GM19455 (cell line): Measurements from ENCODE around the gene SNX21.
"Not testable (repeated sequence)": the region's sequence is repeated elsewhere in the genome, so short reads cannot be mapped to it uniquely, and the experiment has no call there.

Experiments used
- ATAC-seq: cut with Tn5 transposase; IDR thresholded peaks from one replicate; pipeline ENCODE4 v1.9.1; 2021; ENCODE audit not compliant: unreplicated experiment

Gene SNX21

GRCh38 chr20:45822857-45823256, 10.7 kb upstream of the SNX21 start:
- ATAC-seq = no peak

DNA sequence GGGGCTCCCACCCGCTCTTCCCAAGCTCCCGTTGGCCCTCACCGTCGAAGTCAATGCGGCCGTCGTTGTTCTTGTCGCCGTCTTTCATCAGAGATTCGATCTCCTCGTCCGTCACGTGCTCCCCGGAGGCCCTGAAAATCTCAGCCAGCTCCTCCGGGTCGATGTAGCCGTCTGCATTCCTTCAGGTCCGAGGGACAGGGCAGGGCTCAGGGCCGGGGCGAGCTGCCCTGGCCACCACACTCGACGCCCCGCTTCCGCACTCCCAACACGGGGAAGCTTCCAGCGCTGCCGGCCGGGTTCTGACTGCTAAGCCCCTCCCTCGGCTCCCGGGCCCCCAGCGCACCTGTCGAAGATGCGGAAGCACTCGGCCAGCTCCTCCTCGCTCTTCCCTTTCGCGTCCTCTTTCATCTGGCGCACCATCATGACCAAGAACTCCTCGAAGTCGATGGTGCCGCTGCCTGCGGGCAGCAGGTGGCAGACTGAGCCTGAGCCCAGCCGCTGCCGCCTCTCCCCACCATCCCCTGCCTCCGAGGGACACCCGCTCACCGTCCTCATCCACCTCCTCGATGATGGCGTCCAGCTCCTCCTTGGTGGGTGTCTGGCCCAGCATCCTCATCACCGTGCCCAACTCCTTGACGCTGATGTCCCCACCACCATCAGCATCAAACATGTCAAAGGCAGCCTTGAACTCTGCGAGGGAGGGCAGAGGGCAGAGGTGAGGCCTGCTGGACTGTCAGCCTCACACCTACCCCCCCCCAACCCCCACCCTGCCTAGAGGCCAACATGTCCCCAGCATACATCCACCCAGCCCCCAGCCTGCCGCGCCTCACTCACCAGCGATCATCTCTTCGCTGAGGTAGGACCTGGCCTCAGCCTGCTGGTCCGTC, 9.4 kb upstream of the SNX21 start:
- no peak for ATAC-seq

DNA sequence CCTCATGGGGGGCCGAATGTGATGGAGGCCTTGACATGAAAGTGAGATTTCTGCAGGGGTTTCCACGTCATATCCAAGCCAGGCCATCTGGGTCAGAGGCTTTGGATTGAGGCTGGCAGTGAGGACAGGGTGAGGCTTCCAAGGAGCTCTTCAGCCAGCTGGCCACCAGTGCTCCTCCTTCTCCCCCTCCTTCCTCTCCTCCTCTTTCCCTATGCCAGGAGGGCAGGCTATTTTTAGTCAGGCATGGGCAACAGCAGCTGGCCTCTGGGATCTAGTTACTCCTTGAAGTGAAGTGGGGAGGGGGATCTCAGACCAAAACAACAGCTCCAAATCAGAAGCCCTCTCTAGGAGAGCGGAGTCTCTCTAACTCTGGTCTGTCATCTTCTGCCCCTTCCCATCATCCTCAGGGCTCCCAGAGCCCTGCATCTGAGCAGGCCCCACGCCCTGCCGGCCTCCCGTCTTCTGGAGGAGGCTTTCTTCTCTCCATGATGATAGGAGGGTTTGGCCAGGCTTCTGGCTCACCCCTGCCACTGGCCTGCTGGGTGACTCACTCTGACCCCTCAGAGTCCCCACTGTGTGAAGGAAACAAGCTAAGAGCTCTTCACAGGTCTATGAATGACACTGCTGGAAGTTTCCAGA, 7.1 kb upstream of the SNX21 start:
- no peak for ATAC-seq

DNA sequence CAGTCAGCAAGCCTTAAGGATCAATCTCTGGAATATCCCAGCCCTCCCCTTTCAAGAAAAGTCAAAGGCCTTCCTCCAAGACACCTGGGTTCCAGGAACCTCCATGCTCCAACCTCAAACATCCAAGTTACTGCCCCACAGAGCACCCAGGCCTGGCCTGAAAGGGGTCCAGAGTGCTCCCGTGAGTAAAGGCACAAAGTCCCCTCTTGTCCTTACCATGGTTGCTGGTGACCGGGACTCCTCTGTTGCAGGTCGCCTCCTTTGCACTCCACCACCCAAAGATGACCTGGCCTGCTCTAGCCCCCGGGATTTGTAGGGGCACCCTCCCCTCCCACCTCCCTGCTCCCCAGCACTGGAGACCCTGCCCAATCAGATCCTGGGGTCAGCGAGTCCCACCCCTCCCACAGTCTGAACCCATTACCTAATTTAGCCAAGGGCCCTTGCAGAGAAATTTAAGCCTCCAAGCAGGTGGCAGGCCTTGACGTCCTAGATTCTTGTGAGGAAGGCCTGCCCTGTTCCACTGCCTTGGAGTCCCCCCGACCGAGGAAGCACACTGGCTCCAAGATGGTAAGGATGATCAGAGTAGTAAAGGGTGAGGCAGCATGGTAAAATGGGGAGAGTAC, 6.5 kb upstream of the SNX21 start, which contains the start of gene TNNC2:
TSS of gene TNNC2 (minus strand) at position 283 of the 623 bp plus-strand sequence. CDS start at position 219, 64 bp downstream.
- ATAC-seq = no peak

DNA sequence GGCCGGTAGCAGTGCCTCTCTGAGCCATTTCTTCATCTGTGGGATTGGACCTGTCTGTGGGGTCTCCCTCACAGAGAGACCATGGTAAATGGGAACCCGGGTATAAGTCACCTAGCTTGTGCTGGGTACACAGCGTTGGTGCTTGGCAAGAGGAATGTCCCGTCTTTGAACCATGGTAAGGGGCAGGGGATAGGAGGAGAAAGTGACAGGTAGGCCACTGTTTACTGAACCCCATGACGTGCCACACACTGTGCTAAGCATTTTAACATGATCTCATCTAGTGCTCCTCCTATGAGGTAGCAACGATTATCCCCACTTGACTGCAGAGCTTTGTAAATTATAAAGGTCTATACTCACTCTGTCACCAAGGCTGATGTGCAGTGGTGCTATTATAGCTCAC, 5.9 kb upstream of the SNX21 start:
- no peak for ATAC-seq

GRCh38 chr20:45828589-45828988, 5.0 kb upstream of the SNX21 start:
- ATAC-seq = no peak

DNA sequence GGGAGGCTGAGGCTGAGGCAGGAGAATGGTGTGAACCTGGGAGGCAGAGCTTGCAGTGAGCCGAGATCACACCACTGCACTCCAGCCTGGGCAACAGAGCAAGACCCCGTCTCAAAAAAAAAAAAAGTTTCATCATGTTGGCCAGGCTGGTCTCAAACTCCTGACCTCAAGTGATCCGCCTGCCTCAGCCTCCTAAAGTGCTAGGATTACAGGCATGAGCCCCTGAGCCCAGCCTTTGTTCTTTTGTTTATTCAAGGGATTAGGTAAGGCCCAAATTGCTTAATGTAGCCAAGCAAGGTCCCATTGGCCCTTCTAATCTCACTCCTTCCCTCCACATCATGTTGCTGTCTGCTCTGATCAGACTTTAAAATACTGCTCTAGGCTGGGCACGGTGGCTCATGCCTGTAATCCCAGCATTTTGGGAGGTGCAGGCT, 3.9 kb upstream of the SNX21 start:
- not testable (repeated sequence) for ATAC-seq

GRCh38 chr20:45832619-45833018, 980 bp upstream of the SNX21 start:
- ATAC-seq = no peak

GRCh38 chr20:45833883-45834796, 541 bp downstream of the SNX21 start:
- peak; percentile 61 for ATAC-seq

- no peak for ATAC-seq
Observed at GRCh38 chr20:45834797-45835161, 1.2 kb downstream of the SNX21 start.

GRCh38 chr20:45835329-45835765, 1.7 kb downstream of the SNX21 start:
- no peak for ATAC-seq

- no peak for ATAC-seq
Observed at GRCh38 chr20:45835825-45836224, 2.2 kb downstream of the SNX21 start.

DNA sequence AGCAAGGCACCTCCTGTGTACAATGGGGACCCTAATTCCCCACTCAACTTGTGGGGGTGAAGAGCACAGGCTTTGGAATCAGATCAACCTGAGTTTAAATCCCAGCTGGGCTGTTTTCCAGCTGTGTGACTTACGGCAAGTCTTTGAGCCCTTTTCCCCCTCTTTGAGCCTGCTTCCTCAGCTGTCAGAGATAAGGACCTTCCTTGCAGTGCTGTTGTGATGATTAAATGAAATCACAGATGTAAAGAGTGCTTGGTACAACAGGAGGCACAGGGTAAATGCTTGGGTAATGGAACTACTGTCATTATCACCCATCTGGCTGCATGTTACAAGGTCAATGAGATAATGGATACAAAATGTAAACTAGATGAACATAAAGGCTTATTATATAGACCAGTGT, 3.2 kb downstream of the SNX21 start:
- ATAC-seq = no peak

DNA sequence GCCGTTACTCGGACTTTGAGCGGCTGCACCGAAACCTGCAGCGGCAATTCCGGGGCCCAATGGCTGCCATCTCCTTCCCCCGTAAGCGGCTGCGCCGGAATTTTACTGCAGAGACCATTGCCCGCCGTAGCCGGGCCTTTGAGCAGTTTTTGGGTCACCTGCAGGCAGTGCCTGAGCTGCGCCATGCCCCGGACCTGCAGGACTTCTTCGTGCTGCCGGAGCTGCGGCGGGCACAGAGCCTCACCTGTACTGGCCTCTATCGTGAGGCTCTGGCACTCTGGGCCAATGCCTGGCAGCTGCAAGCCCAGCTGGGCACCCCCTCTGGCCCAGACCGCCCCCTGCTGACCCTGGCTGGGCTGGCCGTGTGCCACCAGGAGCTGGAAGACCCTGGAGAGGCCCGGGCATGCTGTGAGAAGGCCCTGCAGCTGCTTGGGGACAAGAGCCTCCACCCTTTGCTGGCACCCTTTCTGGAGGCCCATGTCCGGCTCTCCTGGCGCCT, 7.2 kb downstream of the SNX21 start:
- no peak for ATAC-seq

GRCh38 chr20:45841407-45842129, 8.0 kb downstream of the SNX21 start:
- no peak for ATAC-seq

- ATAC-seq = no peak
Observed at GRCh38 chr20:45842169-45842812, 8.7 kb downstream of the SNX21 start.

GRCh38 chr20:45843506-45843905, 9.9 kb downstream of the SNX21 start:
- no peak for ATAC-seq

DNA sequence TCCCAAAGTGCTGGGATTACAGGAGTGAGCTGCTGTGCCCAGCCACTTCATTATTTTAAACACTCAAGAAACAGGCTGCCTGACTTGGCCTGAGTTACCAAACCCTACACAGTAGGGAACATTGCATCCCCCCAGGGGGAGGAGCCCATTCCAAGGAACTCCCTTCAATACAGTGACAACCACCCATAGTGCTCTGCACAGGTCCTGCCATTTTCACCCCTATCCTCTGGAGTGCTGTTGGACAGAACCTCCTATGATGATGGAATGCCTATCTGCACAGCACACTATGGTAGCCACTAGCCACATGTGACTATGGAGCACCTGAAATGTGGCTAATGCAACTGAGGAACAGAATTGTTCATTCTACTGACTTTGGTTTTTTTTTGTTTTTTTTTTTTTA, 11.9 kb downstream of the SNX21 start:
- no peak for ATAC-seq

GRCh38 chr20:45848421-45848820, 14.8 kb downstream of the SNX21 start:
- no peak for ATAC-seq
